Measurements from ENCODE around the gene MRPS26.
"Not testable (repeated sequence)": the region's sequence is repeated elsewhere in the genome, so short reads cannot be mapped to it uniquely, and the experiment has no call there.

MRPS26 gene

DNA sequence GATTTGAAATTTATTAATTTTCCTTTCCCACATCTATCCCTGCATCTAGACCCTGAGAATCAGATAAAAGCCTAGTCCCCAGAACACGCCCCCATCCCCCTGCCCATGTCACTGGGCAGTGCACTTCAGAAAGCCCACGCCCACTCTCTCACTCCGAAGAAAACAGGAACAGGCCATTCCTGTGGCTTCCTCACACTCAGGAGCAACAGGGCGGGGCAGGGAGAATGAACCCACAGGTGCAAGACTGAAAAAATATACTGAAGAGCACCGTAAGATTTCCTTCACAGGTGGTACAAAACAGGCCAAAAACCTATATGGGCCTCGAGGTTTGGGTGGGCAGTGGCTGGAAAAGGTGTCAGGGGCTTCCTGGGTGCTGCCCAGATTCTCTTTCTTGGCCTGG is 29.0 kb downstream of the MRPS26 start:
- DNase-seq (ENCODE audit: low read depth), result no peak

DNA sequence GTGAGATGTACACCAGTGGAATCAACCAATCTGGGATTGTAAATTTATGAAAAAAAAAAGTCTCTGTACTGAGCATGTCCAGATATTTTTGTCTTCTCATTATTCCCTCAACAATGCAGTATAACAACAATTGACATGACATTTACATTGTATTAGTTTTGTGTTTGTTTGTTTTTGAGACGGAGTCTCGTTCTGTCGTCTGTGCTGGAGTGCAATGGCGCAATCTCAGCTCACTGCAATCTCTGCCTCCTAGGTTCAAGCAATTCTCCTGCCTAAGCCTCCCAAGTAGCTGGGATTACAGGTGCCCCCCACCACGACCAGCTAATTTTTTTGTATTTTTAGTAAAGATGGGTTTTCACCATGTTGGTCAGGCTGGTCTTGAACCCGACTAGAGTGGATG is 29.5 kb downstream of the MRPS26 start:
- DNase-seq (ENCODE audit: low read depth), result not testable (repeated sequence)

DNA sequence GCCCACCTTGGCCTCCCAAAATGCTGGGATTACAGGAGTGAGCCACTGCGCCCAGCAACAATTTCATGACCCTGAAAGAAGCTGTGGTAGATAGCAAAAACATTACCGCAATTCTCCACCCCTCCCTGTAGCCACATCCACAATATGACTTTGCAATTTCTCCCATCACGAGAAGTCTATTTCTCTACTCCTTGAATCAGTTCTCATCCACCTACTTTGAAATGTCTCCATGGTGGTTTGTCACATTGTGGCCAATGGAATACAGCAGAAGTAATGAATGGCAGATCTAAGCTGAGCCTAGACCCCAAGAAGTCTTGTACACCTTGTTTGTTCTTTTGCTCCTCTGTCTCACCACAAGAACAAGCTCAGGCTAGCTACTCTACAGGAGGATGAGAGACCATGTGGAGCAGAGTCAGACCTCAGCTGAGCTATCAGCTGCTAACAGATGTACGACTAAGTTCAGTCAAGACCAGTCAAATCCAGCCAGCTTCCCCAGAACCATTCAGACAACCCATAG is 31.8 kb downstream of the MRPS26 start:
- DNase-seq (ENCODE audit: low read depth), result no peak

DNA sequence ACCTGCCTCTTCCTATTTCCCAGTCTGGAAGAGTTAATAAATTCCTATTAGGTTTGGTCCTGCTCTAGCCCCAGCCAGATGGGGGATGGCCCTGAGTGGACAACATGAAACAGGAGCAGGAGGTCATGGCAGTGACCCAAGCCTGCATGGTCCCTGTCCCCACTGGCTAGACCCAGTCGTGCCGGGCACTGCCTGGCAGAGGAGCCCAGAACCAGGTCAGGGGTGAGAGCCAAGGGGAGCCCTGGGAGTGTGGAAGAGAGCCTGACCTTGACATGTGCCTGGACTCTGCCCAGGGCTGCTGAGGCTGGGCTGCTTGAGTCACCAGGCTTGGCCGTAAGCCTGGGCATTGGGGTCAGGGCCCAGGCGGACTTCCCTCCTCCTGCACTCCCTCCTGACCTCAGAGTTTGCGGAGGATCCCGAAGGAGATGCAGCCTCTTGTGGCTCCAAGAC is 35.1 kb downstream of the MRPS26 start:
- DNase-seq (ENCODE audit: low read depth), result peak; percentile 62

DNA sequence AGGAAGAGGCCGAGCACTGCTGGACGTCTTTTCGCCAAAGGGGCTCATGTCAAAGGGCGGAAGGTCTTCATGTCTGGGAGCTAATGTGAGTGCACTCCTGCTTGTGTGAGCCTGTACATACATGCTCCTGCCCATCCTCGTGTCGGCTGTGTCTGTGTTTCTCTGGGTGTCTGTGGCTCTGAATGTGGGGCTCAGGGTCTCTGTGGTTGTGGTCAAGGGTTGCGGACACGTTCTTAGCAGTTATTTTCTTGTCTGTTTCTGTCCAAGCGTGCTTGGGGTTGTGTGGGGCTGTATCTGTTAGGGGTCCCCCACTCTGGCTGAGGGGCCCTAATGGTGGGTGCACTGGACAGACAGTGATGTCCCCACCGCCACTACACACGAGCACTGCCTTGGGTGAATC is 35.8 kb downstream of the MRPS26 start:
- DNase-seq (ENCODE audit: low read depth), result no peak

DNA sequence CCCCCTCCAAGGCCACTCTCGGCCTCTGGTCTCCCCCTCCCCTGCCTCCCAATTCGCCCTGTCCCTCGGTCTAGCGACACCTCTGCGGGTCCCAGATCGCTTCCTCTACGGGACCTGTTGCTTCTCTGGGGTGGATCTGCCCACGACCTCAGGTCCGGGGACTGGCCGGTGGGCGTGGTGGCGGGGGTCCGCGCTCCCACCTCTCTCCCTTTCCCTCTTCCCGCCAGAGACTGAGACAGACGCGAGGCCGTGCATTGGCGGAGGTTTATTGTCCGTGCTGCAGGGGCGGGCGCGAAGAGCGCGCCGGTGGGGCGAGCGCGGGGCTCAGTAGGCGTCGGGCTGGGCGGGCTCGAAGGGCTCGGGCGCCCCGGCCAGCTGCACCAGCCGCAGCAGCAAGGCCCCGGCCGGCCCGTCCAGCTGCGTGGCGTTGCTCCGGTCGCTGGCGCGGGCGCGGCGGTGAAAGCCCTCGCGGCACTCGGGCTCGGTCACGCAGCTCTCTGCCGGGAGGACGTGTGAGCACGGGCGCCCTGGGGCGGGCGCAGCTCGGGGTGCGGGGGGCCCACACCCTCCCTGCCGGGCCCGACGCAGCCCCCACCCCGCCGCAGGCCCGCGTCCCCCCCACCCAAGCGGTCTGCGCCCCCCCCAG is 36.6 kb downstream of the MRPS26 start:
- no peak for DNase-seq (ENCODE audit: low read depth)

DNA sequence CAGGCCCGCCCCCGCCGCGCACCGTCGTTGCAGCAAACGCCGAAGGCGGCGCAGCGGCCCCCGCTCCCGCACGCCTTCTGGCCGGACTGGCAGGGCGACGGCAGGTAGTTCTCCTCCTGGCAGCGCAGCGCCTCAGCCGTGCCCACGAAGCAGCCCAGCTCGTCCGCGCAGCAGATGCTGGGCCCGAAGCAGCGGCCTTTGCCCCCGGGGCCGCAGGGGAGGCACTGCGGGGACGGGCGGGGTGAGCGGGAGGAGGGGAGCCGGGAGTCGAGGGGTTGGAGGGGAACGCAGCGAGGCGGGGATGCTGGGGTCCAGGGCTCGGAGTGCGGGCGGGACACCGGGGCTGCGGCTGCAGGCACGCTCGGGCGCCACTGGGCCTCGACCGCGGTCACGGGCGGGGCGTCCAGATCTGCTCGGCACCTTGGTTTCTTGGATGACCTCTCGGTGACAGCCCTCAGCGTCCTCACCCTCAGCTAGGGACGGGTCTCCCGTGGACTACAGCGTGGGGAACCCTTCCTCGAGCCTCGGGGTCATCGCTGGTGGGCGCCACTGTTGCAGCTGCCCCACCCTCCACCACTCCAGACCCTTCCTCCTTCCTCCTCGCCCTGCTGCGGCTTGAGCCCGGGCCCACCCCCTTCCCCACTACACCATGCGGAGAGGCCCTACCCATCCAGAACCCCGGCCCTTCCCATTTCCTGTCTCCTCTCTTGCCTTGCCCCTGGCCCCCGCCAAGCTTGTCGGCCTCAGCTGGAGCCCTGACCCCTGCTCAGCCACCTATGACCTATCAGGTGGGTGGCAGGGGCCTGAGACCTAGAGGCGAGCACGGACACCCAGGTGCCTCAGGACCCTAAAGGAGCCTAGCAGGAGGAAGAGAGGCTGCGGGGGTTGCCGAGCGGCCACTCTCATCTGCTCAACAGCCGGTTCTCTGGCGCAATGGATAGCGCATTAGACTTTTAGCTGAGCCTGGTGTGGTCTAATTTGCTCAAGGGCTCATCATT is 37.4 kb downstream of the MRPS26 start:
- no peak for DNase-seq (ENCODE audit: low read depth)

DNA sequence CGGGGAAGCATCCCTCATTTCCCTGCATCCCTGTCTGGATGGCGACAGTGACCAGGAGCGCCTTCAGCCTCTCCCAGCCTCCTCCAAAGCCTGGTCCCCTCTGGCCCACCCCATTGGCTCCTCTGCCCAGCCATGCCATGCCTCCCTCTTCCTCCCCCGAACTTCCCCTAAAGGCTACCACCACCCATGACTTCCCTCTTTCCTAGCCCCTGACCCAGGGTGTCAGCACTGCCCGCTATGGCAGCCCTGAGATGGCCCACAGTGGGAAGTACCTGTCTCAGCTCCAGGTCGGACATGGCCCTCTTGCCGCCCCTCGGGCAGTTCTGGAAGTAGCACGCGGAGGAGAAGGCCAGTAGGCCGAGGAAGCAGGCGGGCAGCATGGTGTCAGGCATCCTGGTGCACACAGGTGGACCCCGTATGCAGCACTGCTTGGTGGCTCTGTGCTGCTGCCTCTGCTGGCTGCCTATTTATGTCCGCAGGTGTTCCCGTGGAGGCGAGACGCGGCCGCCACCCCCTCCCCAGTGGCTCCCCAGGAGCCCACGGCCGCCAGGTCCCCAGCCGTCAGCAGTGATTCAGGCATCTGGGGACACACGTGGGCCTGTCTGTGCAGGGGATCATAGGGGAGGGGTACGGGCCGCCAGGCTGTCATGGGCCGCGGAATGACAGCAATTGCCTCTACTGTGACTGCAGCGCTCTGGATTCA is 38.6 kb downstream of the MRPS26 start, which contains the start of gene AVP:
TSS of gene AVP (minus strand) at position 442 of the 703 bp plus-strand sequence. CDS start at position 392, 50 bp downstream.
- DNase-seq (ENCODE audit: low read depth), result no peak

DNA sequence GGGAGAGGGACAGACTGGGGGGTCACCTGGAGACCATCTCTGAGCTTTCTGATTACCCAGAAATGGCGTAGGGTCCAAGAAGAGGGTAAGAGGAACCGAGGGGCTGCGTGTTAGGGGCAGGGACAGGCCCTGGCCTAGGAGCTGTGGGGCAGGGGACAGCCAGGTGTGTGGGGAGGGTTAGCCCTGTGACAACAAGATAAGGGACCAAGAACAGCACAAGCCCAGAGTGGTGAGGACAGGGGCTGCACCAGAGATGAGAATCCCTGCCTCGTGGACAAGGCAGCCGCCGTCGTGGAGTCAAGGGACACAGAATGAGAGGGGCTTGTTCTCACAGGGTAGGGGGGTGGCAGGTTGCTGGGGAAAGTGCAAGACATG is 39.1 kb downstream of the MRPS26 start:
- no peak for DNase-seq (ENCODE audit: low read depth)

DNA sequence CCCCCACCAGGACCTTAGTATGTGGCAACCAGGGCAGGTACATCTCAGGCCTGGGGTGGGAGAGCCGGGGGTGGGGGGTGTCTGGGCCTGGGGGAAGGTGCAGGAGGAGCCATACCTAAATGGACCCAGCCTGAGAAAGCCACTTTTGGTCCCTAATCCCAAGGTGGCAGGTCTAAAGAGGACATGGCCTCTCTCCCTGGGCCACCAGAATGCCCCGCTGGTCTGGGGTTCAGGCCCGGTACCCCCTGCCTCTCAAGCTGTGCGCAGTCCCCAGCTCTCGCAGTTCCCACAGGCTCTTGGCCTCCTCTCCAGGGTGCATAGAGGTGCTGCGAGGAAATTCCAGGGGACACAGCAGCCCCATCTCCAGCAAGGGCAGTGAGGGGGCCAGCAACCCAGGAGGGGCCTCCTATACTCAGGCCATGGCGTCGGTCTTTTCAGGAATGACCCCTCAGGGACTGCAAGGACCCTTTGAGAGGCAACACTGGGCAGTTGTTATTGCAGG is 39.8 kb downstream of the MRPS26 start:
- DNase-seq (ENCODE audit: low read depth), result no peak

DNA sequence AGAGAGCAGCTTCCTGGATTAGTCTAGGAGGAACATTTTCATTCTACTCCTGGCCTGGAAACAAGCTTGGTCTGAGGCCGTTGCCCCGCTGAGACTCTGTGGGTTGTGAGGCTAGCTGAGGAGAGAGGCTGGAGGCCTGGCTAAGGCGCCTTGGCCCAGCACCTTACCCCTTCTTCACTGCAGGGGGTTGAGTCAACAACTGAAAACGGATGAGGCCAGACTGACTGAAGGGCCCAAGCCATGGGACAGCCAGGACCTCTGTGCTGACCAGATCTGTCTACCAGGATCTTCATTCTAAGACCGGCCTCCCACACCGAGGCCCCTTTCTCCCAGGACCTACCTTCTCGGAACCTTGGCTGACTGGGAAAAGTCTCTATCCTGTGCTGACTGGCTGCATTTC is 42.2 kb downstream of the MRPS26 start:
- no peak for DNase-seq (ENCODE audit: low read depth)

DNA sequence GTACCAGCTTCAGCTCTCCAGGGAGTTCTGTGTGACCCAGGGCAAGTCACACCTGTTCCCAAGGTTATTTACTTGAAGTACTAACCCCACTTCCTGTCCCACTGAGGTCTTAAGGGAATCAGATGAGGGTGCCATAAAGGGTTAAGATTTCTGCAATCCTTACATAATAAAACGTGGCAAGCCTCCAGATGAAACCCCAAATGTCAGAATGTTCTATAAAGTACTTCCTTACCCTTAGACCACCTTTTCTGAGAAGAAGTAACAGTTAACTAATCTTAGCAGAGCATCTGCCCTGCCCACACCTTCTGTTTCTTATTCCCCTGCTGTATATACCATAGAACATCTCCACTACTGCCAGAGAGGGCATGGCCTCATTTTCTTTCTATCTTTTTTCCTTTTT is 44.7 kb downstream of the MRPS26 start:
- no peak for DNase-seq (ENCODE audit: low read depth)

DNA sequence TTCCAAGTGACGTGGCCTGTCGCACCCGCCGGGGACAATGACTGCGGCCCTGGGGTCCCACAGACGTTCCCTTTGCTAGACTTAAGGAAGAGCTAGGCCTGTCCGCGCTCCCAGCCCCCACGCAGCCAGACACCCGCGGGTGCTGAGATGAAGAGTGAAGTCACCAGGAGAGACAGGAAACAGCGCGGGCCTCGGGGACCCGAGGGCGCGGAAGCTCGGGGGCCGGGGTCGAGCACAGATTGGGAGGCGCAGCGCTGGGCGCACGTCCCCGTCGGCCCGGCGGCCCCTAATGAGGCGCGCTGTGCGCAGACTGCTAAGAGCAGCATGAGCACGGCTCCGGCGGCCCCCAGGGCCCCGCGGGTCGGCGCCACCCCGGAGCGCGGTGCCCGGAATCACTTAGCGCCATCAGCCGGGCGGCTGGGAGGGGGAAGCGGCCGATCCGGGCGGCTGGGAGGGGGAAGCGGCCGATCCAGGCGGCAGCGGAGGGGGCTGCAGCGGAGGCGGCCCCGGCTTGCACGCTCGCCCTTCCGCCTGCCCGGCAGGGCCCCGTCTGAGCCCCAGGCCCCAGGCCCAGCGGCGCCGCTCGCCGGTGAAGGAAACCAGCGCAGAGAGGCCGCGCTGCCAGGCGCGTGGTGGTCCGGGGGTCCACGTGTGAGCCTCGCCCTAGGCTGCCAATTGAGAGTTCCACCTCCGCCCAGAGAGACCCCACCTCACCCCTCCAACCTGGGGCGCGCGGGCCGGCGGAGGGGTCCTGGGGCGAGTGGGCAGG is 46.9 kb downstream of the MRPS26 start:
- no peak for DNase-seq (ENCODE audit: low read depth)

DNA sequence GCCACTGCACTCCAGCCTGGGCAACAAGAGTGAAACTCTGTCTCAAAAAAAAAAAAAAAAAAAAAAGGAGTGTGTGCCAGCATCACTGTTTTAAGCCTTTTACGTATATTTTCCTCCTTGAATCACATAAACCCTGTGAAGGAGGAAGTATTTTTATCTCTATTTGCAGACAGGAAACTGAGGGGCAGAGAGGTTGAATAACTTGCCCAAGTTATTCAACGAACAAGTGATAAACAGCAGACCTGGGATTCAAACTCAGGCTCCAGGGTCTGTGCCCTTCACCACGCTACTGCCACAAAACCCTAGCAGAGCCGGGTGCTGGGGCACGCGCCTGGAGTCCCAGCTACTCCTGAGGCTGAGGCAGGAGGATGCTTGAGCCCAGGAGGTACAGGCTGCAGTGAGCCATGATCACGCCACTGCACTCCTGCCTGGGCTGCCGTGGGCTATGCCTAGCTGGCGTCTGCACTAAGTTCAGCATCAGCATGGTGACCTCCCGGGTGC is 48.1 kb downstream of the MRPS26 start:
- no peak for DNase-seq (ENCODE audit: low read depth)

DNA sequence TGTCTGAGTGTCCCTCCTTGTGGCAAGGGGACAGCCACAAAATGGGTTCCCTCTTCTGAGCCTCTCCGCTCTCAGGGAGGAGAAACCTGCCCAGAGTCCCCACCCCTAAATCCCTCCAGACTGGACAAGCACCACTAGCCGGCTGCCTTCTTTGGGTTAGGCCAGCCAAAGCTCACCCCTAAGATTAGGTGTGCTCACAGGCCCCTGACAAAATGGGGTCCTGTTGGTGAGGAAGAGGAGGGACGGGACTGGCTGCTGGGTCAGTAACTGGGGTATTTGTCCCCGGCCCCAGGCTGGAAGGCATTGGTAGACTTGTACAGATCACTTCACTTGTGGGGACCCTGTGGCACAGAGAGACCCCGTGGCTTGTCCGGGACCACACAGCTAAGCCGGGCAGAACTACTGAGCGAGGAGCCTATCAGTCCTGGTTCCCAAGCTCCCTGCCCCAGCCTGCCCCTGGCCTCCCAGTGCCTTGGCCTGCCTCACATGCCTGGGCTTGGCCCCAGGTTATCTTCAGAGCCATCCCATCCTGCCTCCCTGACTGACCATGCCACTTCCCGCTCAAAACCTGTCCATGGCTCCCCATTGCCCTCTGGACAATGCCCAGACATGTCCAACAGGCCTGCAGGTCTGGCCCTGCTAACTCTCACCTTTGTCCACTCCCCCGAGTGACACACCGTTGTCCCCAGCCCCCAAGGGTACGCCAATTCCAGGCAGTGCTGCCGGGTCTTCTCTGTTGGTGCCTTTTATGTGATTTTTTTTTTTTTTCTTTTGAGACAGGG is 49.2 kb downstream of the MRPS26 start:
- DNase-seq (ENCODE audit: low read depth), result no peak
